HG02970 (cell line): ENCODE data around the gene BRINP1.

Source experiments
- ATAC-seq: cut with Tn5 transposase; IDR thresholded peaks from one replicate; pipeline ENCODE4 v1.9.1; 2021; ENCODE audit warnings: mild to moderate bottlenecking, moderate library complexity, moderate number of reproducible peaks; ENCODE audit not compliant: unreplicated experiment, low FRiP score

The BRINP1 gene

DNA sequence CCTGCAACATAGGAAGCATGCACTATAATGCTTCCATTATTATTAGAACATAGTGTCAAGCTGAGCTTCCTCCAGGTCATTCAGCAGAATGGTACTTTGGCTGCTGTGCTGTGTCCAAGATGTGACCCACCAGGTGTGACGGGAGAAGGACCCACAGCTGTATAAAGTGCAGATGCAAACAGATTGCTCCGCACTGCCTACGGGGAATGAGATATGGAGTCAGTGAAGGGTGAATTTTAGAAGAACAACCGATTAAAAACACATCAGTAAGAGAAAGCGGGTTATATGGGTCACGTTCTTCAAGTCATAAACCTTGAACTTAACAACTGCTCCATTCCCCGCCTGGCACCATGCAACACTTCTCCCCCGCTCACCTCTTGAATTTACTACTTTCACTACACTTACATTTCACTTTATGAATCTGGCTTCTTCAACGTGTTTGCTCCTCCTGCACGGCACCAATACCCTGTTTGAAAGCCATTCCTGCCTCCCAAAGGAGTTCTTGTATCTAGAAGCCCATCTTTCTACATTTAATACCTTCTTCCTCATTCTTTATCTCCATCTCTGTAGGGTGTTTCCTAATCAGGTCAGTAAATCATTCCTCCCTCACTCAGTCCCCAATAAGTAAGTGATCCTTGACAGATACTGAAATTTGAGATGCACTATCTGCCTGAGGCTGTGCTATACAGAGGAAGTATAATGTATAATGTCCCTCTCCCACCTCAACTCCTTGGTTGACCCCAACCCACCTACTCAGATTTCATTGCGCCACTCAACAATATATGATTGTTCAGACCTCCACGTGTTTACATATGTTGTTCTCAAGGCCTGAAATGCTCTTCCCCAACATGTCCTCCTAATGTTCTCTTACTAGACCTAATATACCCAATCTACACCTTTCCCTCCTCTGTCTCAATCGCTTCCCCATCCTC lies 25.9 kb downstream of the BRINP1 start:
- ATAC-seq: no peak

DNA sequence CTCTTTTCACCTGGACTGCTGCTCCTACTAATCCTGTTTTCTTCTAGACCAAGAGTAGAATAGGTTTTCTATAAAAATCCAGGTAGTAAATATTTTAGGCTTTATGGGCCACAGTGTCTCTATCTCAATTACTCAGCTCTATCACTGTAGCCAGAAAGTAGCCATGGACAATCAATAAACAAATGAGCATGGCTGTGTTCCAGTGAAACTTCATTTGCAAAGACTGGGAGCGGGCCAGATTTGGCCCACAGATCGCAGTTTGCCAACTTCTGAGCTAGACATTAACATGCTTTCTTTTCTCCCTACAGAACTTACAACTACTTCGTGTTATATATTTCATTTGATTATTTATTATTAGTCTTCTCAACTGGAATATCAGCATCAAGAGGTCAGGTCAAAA lies 30.2 kb downstream of the BRINP1 start:
- no peak for ATAC-seq

DNA sequence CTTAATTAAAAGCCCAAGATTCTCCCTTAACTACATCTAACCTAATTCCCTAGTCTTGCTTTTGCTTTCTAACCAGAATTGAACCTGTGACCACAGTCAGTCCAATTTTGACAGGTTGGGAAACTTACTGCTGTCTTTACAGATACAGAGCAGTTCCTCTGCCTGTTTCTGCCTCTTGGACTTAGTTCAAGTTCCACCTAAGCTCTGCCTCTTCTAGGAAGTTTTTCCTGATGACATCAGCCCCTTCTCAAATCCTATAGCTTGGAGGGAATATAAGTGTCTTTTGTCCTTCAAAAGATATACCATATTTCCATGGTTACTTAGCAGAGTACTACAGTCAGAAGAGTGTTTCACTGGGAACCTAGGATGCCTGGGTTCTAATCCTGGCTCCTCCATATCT lies 31.7 kb downstream of the BRINP1 start:
- ATAC-seq: no peak

DNA sequence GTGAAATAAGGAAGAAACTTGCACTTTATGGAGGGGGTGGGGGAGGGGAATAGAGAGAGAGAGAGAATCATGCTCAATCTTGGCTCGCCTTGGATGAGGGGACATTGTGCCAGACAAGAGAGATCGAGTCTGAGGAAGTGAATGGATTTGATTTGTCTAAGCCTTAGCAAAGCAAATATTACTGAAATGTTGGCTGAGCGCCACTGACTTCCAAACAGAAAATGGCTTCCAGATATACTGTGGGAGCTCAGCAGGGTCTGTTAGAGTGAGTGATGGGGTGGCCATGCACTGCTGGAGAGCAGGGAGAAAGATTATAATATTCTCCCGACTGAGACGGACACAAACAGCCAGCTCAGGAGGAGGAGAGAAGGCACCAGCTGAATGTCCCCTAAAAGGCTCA lies 34.5 kb downstream of the BRINP1 start:
- ATAC-seq: no peak

DNA sequence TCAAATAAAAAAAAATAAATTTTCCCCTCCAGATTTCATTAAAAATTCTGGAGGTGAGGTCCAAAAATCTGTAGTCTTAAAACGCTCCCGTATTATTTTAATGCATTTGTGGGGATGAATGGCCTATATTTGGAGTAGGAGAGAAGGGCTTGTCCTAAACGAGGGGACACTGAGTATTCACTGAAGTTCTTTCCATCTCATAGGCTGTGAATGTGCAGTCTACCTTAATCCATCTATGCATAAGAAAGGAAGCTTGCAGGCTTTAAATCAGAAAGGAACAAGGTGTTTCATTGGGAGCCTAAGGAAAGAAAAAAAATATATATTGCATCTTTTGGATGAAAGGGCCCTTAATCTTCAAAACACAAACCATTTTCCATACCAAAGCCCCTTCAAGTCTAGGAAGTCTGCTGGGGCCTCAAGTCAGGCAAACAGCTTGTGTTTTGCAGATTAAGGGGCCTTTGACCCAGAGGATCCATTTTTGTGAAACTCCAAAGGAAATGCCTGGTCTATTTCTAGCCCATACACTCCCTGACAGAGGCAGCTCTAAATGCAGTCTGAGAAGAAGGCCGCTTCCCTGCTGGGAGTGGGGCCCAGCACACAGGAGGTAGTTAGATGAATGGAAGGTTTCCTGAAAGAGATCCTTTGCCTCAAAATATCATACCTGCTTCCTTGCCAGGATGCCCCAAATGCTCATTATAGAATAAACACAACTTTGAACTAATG lies 35.6 kb downstream of the BRINP1 start:
- no peak for ATAC-seq

DNA sequence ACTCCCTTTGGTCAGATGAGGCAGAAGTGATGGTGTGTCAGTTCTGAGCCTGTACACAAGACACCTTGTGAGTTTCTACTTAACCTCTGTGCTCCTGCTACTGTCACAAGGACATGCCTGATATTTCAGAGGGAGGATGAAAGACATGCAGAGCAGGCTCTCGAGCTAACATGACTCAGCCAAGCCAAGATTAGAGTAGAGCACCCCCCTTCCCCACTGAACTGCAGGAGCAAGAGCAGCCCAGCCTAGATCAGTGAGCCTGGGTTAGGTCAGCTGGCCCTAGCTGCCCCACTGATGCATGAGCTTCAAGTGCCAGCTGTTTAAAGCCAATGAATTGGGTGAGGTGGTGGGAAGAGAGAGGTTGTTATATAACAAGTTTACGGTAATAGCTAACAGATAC lies 36.7 kb downstream of the BRINP1 start:
- no peak for ATAC-seq

DNA sequence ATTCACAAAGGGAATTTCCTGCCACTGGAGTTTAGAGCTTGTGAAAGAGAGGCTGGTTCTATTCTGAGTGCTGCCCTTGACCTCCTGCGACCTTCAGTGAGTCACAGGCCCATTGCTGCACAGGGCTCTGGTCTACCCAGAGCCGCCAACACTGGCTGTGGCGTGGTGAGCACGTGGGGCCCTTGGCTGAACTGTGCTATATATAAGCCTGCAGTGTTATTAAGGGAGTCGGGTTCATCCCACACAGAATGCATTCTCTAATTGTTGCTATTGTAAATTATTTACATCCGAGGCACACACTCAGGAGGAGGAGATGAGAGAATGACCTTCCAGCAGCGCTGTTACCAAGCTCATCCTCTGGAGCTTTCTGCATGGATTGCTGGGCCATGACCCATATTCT lies 47.1 kb downstream of the BRINP1 start:
- no peak for ATAC-seq

DNA sequence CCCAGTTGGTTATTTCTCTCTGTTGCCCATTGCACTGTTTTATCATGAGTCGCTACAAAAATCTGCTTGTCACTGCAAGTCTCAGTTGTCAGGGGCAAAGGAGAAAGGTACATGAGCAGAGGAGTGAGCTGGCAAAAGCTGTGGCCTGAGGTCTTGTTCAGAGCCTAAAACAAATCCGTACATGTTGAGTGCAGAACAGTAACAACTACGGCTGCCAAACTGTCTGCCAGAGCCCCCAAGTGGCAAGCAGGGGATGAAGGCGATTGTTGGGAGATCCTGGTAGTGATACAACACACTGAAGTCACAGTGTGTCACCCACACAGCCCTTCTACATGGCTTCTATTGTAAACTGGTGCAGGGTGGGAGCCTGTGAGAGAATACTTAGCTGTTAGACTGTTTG lies 50.9 kb downstream of the BRINP1 start:
- no peak for ATAC-seq

DNA sequence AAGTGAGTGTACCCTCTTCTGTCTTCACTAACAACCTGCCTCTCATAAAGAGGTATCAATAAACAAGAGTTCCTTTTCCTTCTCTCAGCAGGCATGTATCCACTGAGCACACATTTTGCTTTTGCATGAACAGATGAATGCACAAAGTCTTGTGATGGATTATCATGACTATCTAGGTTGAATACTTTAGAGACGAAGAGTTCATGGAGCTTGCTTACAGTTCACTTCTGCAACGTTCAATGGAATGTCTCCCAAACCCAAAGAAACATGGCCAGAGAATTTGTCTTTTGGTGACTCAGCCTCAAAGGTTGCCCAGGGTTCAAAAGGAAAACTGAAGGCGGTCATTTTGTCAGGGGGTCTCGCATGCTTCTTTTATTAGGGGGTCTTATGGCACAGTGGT lies 55.4 kb downstream of the BRINP1 start:
- ATAC-seq: no peak

DNA sequence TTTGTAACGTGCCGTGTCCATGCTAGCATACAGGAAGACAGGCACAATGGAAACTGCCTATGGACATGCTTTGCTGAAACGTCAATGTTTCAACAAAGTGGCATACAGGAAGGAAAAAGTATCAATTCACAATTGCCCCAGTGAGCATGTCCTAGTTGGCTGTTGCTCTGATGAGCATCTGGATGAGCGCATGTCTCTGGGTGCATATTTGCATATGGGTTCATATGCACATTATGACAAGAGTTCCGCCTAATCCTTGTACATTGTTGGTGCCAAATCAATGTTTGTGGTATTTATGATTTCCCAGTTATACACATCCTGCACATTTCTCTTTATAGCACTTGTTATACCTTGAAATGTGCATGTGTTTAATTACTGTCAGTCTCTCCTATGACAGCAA lies 58.5 kb downstream of the BRINP1 start:
- ATAC-seq: no peak

DNA sequence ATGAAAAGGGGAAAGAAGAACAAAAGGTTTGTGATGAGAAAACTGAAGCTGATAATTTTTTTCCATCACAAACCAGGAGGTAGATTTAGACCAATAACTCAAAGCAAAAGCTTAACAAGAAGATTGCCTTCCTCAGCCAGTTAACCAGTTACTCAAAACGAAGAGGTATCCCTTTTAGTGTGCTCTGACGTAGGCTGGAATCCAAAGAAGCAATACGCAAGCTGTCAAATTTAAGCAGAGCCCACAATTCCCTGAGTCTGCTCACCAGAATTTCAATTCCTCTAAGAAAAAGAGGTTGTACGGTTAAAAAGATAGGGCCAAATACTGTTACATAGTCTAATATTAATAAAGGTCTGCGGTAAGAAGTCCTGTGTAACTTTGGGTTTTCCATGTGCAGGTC lies 61.8 kb downstream of the BRINP1 start:
- ATAC-seq: no peak

DNA sequence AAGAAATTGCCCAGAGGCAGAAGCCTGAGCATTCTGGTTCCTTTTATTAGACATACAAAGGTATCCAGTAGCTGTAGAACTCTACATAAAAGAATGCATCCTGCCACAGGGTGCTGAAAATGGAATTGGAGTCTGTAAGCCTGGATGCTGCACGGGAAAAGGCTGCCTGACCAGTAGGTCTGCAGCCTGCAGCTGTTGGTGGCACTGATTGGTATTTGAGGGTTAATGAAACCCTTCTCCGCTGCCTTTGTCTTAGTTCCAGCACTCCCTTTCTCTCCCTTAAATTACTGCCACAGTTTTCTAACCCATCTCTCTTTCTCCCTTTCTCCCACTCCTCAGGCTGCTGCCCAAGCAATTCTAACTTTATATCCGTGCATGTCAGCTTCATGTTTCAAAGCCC lies 64.7 kb downstream of the BRINP1 start:
- ATAC-seq: no peak

DNA sequence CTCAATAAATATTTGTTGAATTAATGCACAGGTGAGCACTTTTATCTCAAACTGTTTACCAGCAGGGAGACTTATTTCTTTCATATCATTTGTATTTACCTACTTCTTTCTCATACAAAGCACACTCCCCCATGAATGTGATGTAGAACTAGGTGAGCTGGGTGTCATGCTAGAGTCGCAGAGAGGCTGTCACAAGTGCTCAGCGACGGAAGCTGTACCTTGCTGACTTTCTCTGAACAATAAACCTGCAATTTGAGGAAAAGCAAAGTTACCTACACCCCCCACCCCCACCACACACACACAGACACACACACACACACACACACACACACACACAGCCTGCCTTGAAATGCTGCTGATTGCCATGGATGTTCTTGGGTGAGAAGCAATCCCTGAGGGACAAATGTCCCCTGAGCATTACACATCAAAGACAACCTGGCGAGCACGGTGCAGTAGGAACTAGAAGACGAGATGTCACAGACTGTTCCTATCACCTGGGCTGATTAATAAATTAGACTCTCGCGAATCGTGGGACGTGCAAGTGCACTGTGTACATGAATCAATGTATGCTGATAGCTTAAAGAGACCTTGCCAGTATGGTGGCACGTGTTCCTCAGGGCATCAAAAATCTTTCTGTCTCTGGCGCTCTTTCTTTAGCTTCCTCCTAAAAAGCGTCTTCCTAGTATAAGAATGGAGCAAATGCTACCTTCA lies 66.1 kb downstream of the BRINP1 start:
- no peak for ATAC-seq

DNA sequence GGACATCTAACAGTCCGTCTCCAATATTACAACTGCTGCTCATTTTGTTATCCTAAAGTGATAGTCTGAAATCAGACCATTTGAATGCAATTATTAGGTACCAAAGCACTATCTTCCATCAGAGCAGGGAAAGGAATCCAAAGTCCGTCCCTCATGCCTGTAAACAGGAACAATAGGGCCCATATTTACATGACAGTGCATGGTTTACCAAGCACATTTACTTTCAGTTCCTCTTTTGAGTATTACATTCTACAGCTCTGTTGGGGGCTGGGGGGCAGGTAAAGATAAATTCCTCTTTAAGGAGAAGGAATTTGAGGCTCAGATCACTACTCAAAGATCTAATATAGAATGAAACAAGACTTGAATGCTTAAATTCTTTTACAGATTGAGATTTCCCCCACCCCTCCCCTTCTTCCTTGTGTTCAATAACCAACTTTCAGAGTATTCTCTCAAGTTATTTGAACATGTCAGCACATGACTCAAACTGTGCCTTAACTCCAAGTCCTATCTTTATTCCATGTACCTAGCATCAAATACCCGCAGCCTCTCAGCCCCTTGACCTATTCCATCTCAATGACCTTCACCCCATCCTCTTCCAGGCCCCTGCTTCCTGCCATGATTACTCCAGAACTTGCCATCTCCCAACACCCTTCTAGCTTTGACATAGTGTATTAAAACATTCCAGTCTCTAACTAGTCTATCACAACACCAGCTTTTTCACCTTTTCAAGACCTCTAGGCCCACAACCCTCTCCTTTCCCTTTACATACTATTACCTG lies 71.0 kb downstream of the BRINP1 start:
- peak; percentile 70 for ATAC-seq

DNA sequence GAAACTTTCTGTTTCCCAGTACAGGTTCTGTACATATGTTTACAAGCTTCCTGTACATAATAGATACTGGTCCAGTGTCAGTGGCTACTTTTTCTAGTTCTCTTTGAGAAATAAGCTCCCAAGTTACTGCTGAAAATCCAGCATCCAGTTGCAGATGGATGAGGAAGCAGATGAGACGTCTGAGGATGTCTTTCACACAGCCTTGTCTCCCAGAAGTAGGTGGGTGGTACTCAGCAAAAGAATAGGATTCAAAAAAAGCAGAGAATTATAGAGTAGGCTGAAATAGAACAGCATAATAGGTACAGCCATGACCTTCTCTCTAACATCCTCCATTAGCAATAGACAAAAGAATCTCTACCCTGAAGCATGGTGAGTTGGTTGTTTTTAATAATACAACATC lies 77.7 kb downstream of the BRINP1 start:
- no peak for ATAC-seq

DNA sequence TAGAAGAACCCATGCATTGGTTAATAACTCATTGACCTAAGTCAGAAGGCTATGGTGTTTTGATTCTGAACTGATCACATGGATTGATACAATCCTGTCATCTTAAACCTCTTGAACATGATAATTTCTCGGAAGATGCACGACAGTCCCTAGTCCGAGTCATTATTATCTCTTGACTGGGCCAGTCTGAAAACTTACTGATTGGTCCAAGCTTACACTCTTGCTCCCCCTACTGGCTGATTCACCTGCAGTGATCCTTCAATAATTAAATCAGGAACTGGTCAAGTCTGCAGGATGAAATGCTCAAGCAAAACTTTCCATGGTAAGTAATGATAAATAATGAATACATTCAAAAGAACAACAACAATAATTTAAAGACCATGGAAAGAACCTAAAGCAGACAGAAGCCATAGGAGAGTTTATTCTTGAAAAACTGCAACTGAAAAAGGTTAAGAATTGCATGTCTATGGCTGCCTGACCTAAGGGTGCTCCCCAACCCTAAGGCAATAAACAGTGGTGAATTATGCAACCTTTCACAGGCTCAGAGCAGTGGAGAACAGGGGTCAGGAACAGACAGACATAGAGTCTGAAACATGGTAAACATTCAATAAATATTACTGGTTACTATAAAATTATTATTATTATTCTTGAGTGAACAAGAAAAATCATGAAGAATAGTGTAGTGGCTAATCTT lies 79.3 kb downstream of the BRINP1 start:
- ATAC-seq: no peak

DNA sequence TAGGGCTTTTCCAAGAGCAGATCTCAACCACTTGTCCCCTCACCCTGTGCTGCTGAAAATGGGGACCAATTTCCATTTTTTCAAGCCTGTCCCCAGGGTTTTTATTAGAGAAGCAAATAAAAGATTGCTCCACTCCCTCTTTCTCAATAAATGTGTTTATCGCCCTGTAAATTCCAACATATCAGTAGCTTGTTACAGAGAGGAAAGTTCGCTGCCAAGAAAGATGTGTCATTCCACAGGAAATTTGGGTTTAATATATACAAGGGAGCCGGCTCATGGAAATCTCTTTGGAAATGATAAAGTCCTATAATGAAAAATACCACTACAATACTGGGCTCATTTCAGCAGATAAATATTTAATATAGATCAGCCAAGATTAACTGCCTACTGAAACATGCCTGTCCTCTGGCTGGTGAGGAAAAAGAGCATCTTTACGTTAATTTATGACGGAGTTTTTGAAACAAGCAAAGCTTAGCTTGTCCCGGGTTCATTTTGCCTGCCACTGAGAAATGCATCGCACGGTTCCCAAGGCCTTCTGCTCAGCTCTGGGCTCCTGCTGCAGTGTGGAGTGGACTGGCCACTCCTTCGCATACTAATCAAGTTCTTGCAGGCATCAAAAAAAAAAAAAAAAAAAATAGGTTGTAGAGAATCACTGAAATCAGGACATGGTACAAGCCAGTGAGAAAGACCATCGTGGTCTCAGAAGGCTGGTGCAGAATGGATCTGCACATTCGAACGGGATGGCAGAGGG lies 84.5 kb downstream of the BRINP1 start:
- ATAC-seq: no peak

DNA sequence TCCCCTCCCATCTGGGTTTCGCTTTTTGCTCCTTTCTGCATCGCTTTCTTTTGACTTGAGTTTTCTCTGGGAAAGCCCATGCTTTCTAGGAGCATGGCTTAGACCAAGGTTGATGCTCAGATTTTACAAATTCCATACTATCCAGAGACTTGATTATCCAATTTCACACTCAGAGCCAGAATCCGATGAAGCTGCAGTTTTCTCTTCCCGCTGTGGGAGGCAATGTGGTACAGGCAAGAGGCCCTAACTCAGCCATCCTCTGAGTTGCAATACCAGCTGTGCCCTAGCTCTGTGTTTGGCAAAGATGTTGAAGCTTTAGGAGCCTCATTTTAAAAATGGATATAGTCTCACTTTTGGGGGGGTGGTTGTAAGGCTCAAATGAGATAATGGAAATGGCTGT lies 85.1 kb downstream of the BRINP1 start:
- no peak for ATAC-seq

DNA sequence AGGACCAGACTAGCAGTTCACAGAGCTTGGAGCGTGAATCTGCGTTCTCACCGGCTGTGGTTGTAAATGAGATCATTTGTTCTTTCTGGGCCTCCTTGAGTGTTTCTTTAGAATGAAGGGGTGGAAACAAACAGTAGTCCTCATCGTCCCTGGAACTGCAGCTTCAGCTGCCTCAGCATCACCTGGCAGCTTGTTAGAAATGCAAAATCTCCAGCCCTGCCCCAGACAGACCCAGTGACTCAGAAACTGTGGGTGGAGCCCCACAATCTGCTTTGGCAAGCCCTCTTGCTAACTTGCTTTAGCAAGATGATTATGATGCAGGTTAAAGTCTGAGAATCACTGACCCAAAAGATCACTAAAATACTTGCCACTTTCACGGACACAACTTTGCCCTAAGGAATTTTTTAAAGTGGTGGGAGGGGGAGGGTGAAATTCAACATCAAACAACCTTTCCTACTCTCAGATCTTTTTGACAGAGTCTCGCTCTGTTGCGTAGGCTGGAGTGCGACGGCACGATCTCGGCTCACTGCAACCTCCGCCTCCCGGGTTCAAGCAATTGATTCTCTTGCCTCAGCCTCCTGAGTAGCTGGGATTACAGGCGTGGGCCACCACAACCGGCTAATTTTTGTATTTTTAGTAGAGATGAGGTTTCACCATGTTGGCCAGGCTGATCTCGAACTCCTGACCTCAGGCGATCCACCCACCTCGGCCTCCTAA lies 86.0 kb downstream of the BRINP1 start:
- no peak for ATAC-seq
